K562 (cell line): Measurements from ENCODE around the gene PCNX3. TPM values are rescaled to one million over a fixed set of nuclear protein-coding genes. Genes with fewer than 3 reads are reported as not detected.

Source experiments
- ATAC-seq: fragments of 200-7000 bp; cut with Tn5 transposase; 3 replicates; pipeline ENCODE4 v1.9.1; 2020; ENCODE audit warnings: moderate library complexity
- BruUV-seq: library from RNA; stranded (reverse); fragments of 400-500 nt; replicated peaks from 2 replicates; lab custom pipeline; 2021; lab: Mats Ljungman, UMichigan
- CTCF ChIA-PET: fragments of 300-600 bp; formaldehyde crosslinking; extraction: SDS; loops from one replicate; lab custom pipeline; 2021; ENCODE audit warnings: low intra/inter-chr PET ratio; lab: Yijun Ruan, JAX
- POLR2A ChIA-PET: fragments of 300-600, 350-650 bp; sonication (Branson Sonifier 250); formaldehyde crosslinking; extraction: SDS; loops from one replicate; lab custom pipeline; 2021; ENCODE audit warnings: antibody characterized with exemption, inconsistent platforms; lab: Yijun Ruan, JAX
- DNase-seq, 4 experiments: peaks; one replicate each; pipeline versions ENCODE4 v3.0.0 to v3.0.0-alpha.2; 2011 to 2018; ENCODE audit warnings: low spot score in 3 of 4, mixed read lengths in 3 of 4; ENCODE audit errors: extremely low read depth in 1 of 4
- FAIRE-seq: peaks from 2 replicates; lab custom pipeline; 2011; peaks lifted over from hg19 to GRCh38; lab: Jason Lieb, UNC
- H2AFZ ChIP-seq: 2 replicates; pipeline ENCODE4 v1.6.0; 2011; ENCODE audit warnings: low read depth, low read length, control low read depth, inconsistent platforms
- H3K27ac ChIP-seq: fragments of 200-600 bp; 3 replicates; pipeline ENCODE4 v1.8.0; 2011; ENCODE audit warnings: low read depth, mild to moderate bottlenecking, control low read depth, inconsistent platforms, low read length, moderate library complexity, mixed read lengths; ENCODE audit errors: extremely low read depth
- H3K27me3 ChIP-seq, 2 experiments: fragments of 300-600 bp in 1 of 2; 2 replicates in 1 of 2; 3 replicates in 1 of 2; pipeline versions ENCODE4 v1.6.0 to v1.8.0; 2011; ENCODE audit warnings: inconsistent platforms in 2 of 2, low read length in 2 of 2, mild to moderate bottlenecking in 1 of 2, mixed read lengths in 1 of 2, moderate library complexity in 1 of 2; ENCODE audit not compliant: control insufficient read depth in 2 of 2, insufficient read depth in 2 of 2
- H3K36me3 ChIP-seq: fragments of 300-600 bp; 3 replicates; pipeline ENCODE4 v1.8.0; 2011; ENCODE audit warnings: mild to moderate bottlenecking, low read length, inconsistent platforms; ENCODE audit not compliant: control insufficient read depth, insufficient read depth
- H3K4me1 ChIP-seq, 2 experiments: fragments of 200-600 bp in 1 of 2; replicated peaks in 1 of 2; 2 replicates in 1 of 2; 3 replicates in 1 of 2; pipeline versions ENCODE4 v1.5.1 to v1.8.0; 2011; ENCODE audit warnings: inconsistent platforms in 2 of 2, low read length in 2 of 2, mild to moderate bottlenecking in 1 of 2, mixed read lengths in 1 of 2, moderate library complexity in 1 of 2; ENCODE audit not compliant: control insufficient read depth in 2 of 2, insufficient read depth in 2 of 2
- H3K4me2 ChIP-seq: 2 replicates; pipeline ENCODE4 v1.6.1; 2011; ENCODE audit warnings: low read length, control low read depth, inconsistent platforms, mixed read lengths; ENCODE audit not compliant: insufficient read depth
- H3K4me3 ChIP-seq: fragments of 200-600 bp; sonication (generic), shearing (Covaris generic); 2 replicates; pipeline ENCODE4 v1.5.1; 2016; ENCODE audit warnings: control low read depth, inconsistent platforms
- H3K79me2 ChIP-seq: fragments of 200-600 bp; 3 replicates; pipeline ENCODE4 v1.8.0; 2011; ENCODE audit warnings: low read length, inconsistent platforms; ENCODE audit not compliant: control insufficient read depth, insufficient read depth
- H3K9ac ChIP-seq, 2 experiments: 2 replicates each; pipeline versions ENCODE4 v1.6.0 to v1.6.1; 2011; ENCODE audit warnings: low read depth in 2 of 2, low read length in 2 of 2, control low read depth in 1 of 2, inconsistent platforms in 1 of 2, mild to moderate bottlenecking in 1 of 2, mixed read lengths in 1 of 2; ENCODE audit not compliant: insufficient read depth in 1 of 2
- H3K9me1 ChIP-seq: one replicate; pipeline ENCODE4 v1.6.0; 2011; ENCODE audit warnings: inconsistent platforms, mild to moderate bottlenecking, low read length, moderate library complexity; ENCODE audit not compliant: control insufficient read depth, insufficient read depth
- H3K9me3 ChIP-seq: replicated peaks from 2 replicates; pipeline ENCODE4 v1.5.1; 2011; ENCODE audit warnings: low read depth, low read length, inconsistent platforms; ENCODE audit not compliant: control insufficient read depth, insufficient read depth
- H4K20me1 ChIP-seq: replicated peaks from 2 replicates; pipeline ENCODE4 v1.6.1; 2011; ENCODE audit warnings: low read length, inconsistent platforms, mixed read lengths; ENCODE audit not compliant: control insufficient read depth, insufficient read depth
- BRF2 ChIP-seq: IDR thresholded peaks from 3 replicates; pipeline ENCODE4 v1.6.1; 2011; ENCODE audit warnings: borderline replicate concordance, mild to moderate bottlenecking; ENCODE audit not compliant: insufficient read length, insufficient read depth
- C11orf30 ChIP-seq: fragments of 450-650 bp; IDR thresholded peaks from 2 replicates; pipeline ENCODE4 v1.6.1; 2016; ENCODE audit warnings: low read depth, mild to moderate bottlenecking
- CEBPB ChIP-seq: fragments of 450-650 bp; IDR thresholded peaks from 2 replicates; pipeline ENCODE4 v1.6.1; 2016; ENCODE audit warnings: missing genetic modification characterization, missing compliant biosample characterization
- CEBPG ChIP-seq, 3 experiments: fragments of 200-800 bp in 1 of 3; sonication (Bioruptor generic) in 1 of 3; sonication (generic) in 1 of 3; formaldehyde crosslinking in 1 of 3; IDR thresholded peaks in 2 of 3; conservative IDR thresholded peaks in 1 of 3; 2 replicates each; pipeline versions ENCODE4 v1.6.1 to v1.8.0; 2016 to 2022; ENCODE audit warnings: missing compliant biosample characterization in 2 of 3, missing genetic modification characterization in 2 of 3, mild to moderate bottlenecking in 1 of 3, missing genetic modification reagents in 1 of 3
- HDAC1 ChIP-seq, 2 experiments: fragments of 450-650 bp; IDR thresholded peaks; 2 replicates each; pipeline ENCODE4 v1.6.1; 2016 to 2017; ENCODE audit warnings: inconsistent platforms in 1 of 2, mild to moderate bottlenecking in 1 of 2, moderate library complexity in 1 of 2
- KHSRP ChIP-seq: fragments of 450-650 bp; IDR thresholded peaks from 2 replicates; pipeline ENCODE4 v1.6.1; 2017
- NELFE ChIP-seq: IDR thresholded peaks from 2 replicates; pipeline ENCODE4 v1.6.1; 2011; ENCODE audit warnings: mild to moderate bottlenecking; ENCODE audit not compliant: insufficient read depth, insufficient read length
- TEAD4 ChIP-seq, 2 experiments: sonication (generic) in 1 of 2; formaldehyde crosslinking in 1 of 2; IDR thresholded peaks; 2 replicates each; pipeline versions ENCODE4 v1.6.1 to v1.8.0; 2012 to 2022; ENCODE audit warnings: borderline replicate concordance in 1 of 2, inconsistent platforms in 1 of 2, low read length in 1 of 2, mild to moderate bottlenecking in 1 of 2, missing genetic modification reagents in 1 of 2
- VEZF1 ChIP-seq: fragments of 200-800 bp; sonication (Bioruptor generic); IDR thresholded peaks from 2 replicates; pipeline ENCODE4 v1.6.1; 2017; ENCODE audit warnings: missing genetic modification characterization, missing compliant biosample characterization
- ZNF384 ChIP-seq: IDR thresholded peaks from 2 replicates; pipeline ENCODE4 v1.6.1; 2012; ENCODE audit warnings: low read depth, low read length, improper control_type of control experiment
- ZNF57 ChIP-seq: fragments of 450-650 bp; formaldehyde crosslinking; IDR thresholded peaks from 2 replicates; pipeline ENCODE4 v1.4.0; 2020; ENCODE audit warnings: mild to moderate bottlenecking, moderate library complexity
- WGBS: fragments of 100-300 bp; shearing (Covaris generic); methylation state at CpG from one replicate; pipeline ENCODE4 v1.1.6; 2016; ENCODE audit warnings: low coverage, mixed read lengths; ENCODE audit not compliant: insufficient coverage; ENCODE audit errors: missing lambda C conversion rate; 5-methylcytosine and 5-hydroxymethylcytosine counted together
- in situ Hi-C: fragments of 300-500 bp; cut with MboI; formaldehyde crosslinking; loops from 4 replicates; pipeline ENCODE4 v1.15.0; 2018; ENCODE audit warnings: inconsistent platforms, mixed read lengths
- intact Hi-C: fragments of 100-400 bp; cut with micrococcal nuclease; formaldehyde crosslinking; loops from 2 replicates; pipeline ENCODE4 v1.14.2; 2022
- polyA plus RNA-seq, 8 experiments: library from polyadenylated mRNA; depleted of rRNA in 4 of 8; stranded (reverse) in 5 of 8; unstranded in 3 of 8; fragments of >200 nt; fragmentation: Nextera tagmentation in 2 of 8; fragmentation: Illumina TruSeq in 1 of 8; extraction: Ambion mirVana in 2 of 8; extraction: Trizol in 1 of 8; gene quantifications; 2 replicates each; pipeline versions ENCODE4 v1.2.1 to v1.2.3, GENCODE V29; 2011 to 2014; ENCODE audit warnings: inconsistent platforms in 1 of 8, missing spikeins in 1 of 8
- total RNA-seq, 7 experiments: library from RNA; depleted of rRNA in 6 of 7; stranded (reverse); fragments of >200 nt in 6 of 7; fragmentation: Illumina TruSeq in 2 of 7; extraction: Trizol in 2 of 7; gene quantifications; 2 replicates each; pipeline versions ENCODE4 v1.2.1 to v1.2.3, GENCODE V29; 2011 to 2021; ENCODE audit warnings: low replicate concordance in 1 of 7

Gene PCNX3
- total and polyA plus RNA-seq, 9 of the 15 experiments (the other 6 are each of a cell fraction or from before 2014, with no cell fraction given) = 0.11 to 47.8 (median 12.8) TPM

GRCh38 chr11:65579291-65579690, 36.3 kb upstream of the PCNX3 start:
- H4K20me1 ChIP-seq = no peaks in the 10 kb centered on the region
- intact Hi-C loops = no loop called here
- ATAC-seq = no peak
- no peak for TF ChIP-seq BRF2
- no peak for TF ChIP-seq VEZF1
- TF ChIP-seq KHSRP = no peak
- no peak for TF ChIP-seq ZNF57 (CRISPR knock-in tag)
- no peak for TF ChIP-seq HDAC1 (IDR thresholded peaks at IDR 0.05)
- TF ChIP-seq CEBPB (tag) = peak; percentile 57
- no peak for TF ChIP-seq ZNF384
- TF ChIP-seq TEAD4 (IDR thresholded peaks at IDR 0.05; ENCODE audit: low read length) = no peak
- no peak for TF ChIP-seq TEAD4 (CRISPR knock-in tag; IDR thresholded peaks at IDR 0.05; ENCODE audit: borderline replicate concordance)
- TF ChIP-seq CEBPG (CRISPR knock-in tag; IDR thresholded peaks at IDR 0.05) = peak; percentile 41; the same call in 1 of the 2 replicates
- TF ChIP-seq CEBPG (tag; conservative IDR thresholded peaks at IDR 0.05 in 1 of 2, IDR thresholded peaks at IDR 0.05 in 1 of 2) = no peak
- TF ChIP-seq C11orf30 = no peak
- no peak for TF ChIP-seq NELFE
- TF ChIP-seq, all 486 proteins: peak for 2
- DNase-seq = no peak
- H3K4me1 ChIP-seq = peaks cover 34 to 83% of the 10 kb centered on the region in 2 experiments
- peaks cover 59% of the 10 kb centered on the region; the same call in 2 of the 3 replicates for H3K36me3 ChIP-seq
- H3K9ac ChIP-seq = peak overlapping the region in 1 of 2 experiments; percentile 95; a peak in 1 of 4 replicates
- ChIA-PET POLR2A (interaction anchor here (1.0 to 1.4 kb wide), 3 partner anchors 9 to 155 kb away, joined by 3 to 4 read pairs (median 3); no protein-coding TSS in a partner anchor), CTCF (no interaction called here)
- H3K27ac ChIP-seq = no peak overlapping the region
- in situ Hi-C loops = no loop called here
- no peaks in the 10 kb centered on the region; a peak in 1 of 5 replicates for H3K27me3 ChIP-seq
- FAIRE-seq = no peak
- H3K9me3 ChIP-seq = no peaks in the 10 kb centered on the region
- H3K4me2 ChIP-seq = no peak overlapping the region
- no TSS peak for BruUV-seq
- no peak overlapping the region for H2AFZ ChIP-seq
- no peak overlapping the region for H3K4me3 ChIP-seq
- H3K9me1 ChIP-seq = peaks cover 5% of the 10 kb centered on the region
- H3K79me2 ChIP-seq = peaks cover 32% of the 10 kb centered on the region
- WGBS = 92% methylated on average over 4 of the region's 4 CpGs
